GM23338 (cell line): Measurements from ENCODE around the gene ETV6. TPM values are rescaled to one million over a fixed set of nuclear protein-coding genes. Genes with fewer than 3 reads are reported as not detected.

Experiments
- ATAC-seq: fragments of 200-7000 bp; cut with Tn5 transposase; 3 replicates; pipeline ENCODE4 v1.9.1; 2020
- DNase-seq: peaks from one replicate; pipeline ENCODE4 v3.0.0-alpha.2; 2015; ENCODE audit warnings: low spot score
- H2AFZ ChIP-seq: fragments of 200-600 bp; sonication (generic); 2 replicates; pipeline ENCODE4 v1.8.0; 2016; ENCODE audit warnings: antibody characterized with exemption, mild to moderate bottlenecking, moderate library complexity
- H3F3A ChIP-seq: fragments of 200-600 bp; sonication (generic); replicated peaks from 2 replicates; pipeline ENCODE4 v1.8.0; 2017; ENCODE audit warnings: antibody characterized with exemption, mixed run types, low read depth
- H3K27ac ChIP-seq: fragments of 200-600 bp; sonication (generic); 2 replicates; pipeline ENCODE4 v1.6.1; 2016; ENCODE audit warnings: low read depth
- H3K27me3 ChIP-seq: fragments of 200-600 bp; sonication (generic); 2 replicates; pipeline ENCODE4 v1.8.0; 2016; ENCODE audit warnings: mild to moderate bottlenecking, mixed run types, moderate library complexity; ENCODE audit not compliant: insufficient read depth
- H3K36me3 ChIP-seq: fragments of 200-600 bp; sonication (generic); 2 replicates; pipeline ENCODE4 v1.8.0; 2016; ENCODE audit warnings: mild to moderate bottlenecking; ENCODE audit not compliant: insufficient read depth
- H3K4me1 ChIP-seq: fragments of 200-600 bp; sonication (generic); 2 replicates; pipeline ENCODE4 v1.8.0; 2016; ENCODE audit warnings: mild to moderate bottlenecking, moderate library complexity; ENCODE audit not compliant: insufficient read depth
- H3K4me2 ChIP-seq: fragments of 200-600 bp; sonication (generic); 2 replicates; pipeline ENCODE4 v1.7.1; 2017; ENCODE audit warnings: mixed run types
- H3K4me3 ChIP-seq: fragments of 200-600 bp; sonication (generic); 2 replicates; pipeline ENCODE4 v1.6.1; 2016; ENCODE audit warnings: mixed run types
- H3K79me2 ChIP-seq: fragments of 200-600 bp; sonication (generic); replicated peaks from 2 replicates; pipeline ENCODE4 v1.8.0; 2017; ENCODE audit warnings: mild to moderate bottlenecking; ENCODE audit not compliant: insufficient read depth
- H3K9me2 ChIP-seq: fragments of 200-600 bp; sonication (generic); 2 replicates; pipeline ENCODE4 v1.8.0; 2017; ENCODE audit not compliant: insufficient read depth
- H4K20me1 ChIP-seq: fragments of 200-600 bp; sonication (generic); replicated peaks from 2 replicates; pipeline ENCODE4 v1.8.0; 2017; ENCODE audit warnings: mild to moderate bottlenecking; ENCODE audit not compliant: insufficient read depth
- H3K27ac Mint-ChIP-seq: 2 replicates; pipeline ENCODE4 v1.8.0; 2020; ENCODE audit warnings: inconsistent platforms, mild to moderate bottlenecking, moderate library complexity, mixed read lengths
- H3K27me3 Mint-ChIP-seq: 3 replicates; pipeline ENCODE4 v1.8.0; 2022; ENCODE audit warnings: low read depth, mild to moderate bottlenecking, moderate library complexity, mixed read lengths, inconsistent platforms; ENCODE audit not compliant: insufficient read depth, poor library complexity
- H3K36me3 Mint-ChIP-seq: 3 replicates; pipeline ENCODE4 v1.8.0; 2021; ENCODE audit warnings: low read depth, mild to moderate bottlenecking, inconsistent platforms, moderate library complexity, mixed read lengths
- H3K4me1 Mint-ChIP-seq: 3 replicates; pipeline ENCODE4 v1.8.0; 2020; ENCODE audit warnings: mild to moderate bottlenecking, inconsistent platforms, mixed read lengths
- H3K4me3 Mint-ChIP-seq: 3 replicates; pipeline ENCODE4 v1.8.0; 2021; ENCODE audit warnings: moderate library complexity, mild to moderate bottlenecking, inconsistent platforms, mixed read lengths
- H3K9me3 Mint-ChIP-seq: 3 replicates; pipeline ENCODE4 v1.8.0; 2020; ENCODE audit warnings: moderate library complexity, mild to moderate bottlenecking, inconsistent platforms, mixed read lengths
- CREB1 ChIP-seq: fragments of 250-450 bp; sonication (Bioruptor Pico); IDR thresholded peaks from 2 replicates; pipeline ENCODE4 v1.5.0; 2020; ENCODE audit warnings: low read depth, mild to moderate bottlenecking, moderate library complexity
- EZH2 ChIP-seq: fragments of 200-600 bp; sonication (generic); IDR thresholded peaks from one replicate; pipeline ENCODE4 v1.8.0; 2017; ENCODE audit warnings: antibody characterized with exemption, mild to moderate bottlenecking, low read depth; ENCODE audit not compliant: unreplicated experiment
- EZH2phosphoT487 ChIP-seq: fragments of 200-600 bp; sonication (generic); IDR thresholded peaks from one replicate; pipeline ENCODE4 v1.8.1; 2018; ENCODE audit warnings: antibody characterized with exemption; ENCODE audit not compliant: unreplicated experiment
- JUNB ChIP-seq: IDR thresholded peaks from one replicate; pipeline ENCODE4 v1.6.1; 2016; ENCODE audit warnings: antibody characterized with exemption; ENCODE audit not compliant: unreplicated experiment
- NANOG ChIP-seq: IDR thresholded peaks from 2 replicates; pipeline ENCODE4 v1.6.1; 2016; ENCODE audit warnings: antibody characterized with exemption, borderline replicate concordance
- POLR2AphosphoS5 ChIP-seq: IDR thresholded peaks from 2 replicates; pipeline ENCODE4 v1.6.1; 2016; ENCODE audit warnings: antibody characterized with exemption, low read depth
- STAT1 ChIP-seq: IDR thresholded peaks from one replicate; pipeline ENCODE4 v1.6.1; 2016; ENCODE audit warnings: antibody characterized with exemption; ENCODE audit not compliant: unreplicated experiment
- ZNF114 ChIP-seq: fragments of 250-450 bp; sonication (Bioruptor Pico); IDR thresholded peaks from 2 replicates; pipeline ENCODE4 v1.5.0; 2020; ENCODE audit warnings: mild to moderate bottlenecking, moderate library complexity
- ZNF331 ChIP-seq: fragments of 250-450 bp; sonication (Bioruptor Pico); IDR thresholded peaks from 2 replicates; pipeline ENCODE4 v1.5.0; 2020; ENCODE audit warnings: low read depth, mild to moderate bottlenecking, moderate library complexity
- polyA plus RNA-seq: library from polyadenylated mRNA; unstranded; fragments of >200 nt; fragmentation: Nextera tagmentation; extraction: Ambion mirVana; gene quantifications from 2 replicates; pipeline ENCODE4 v1.2.1, GENCODE V29; 2016
- total RNA-seq: library from RNA; depleted of rRNA; stranded (reverse); fragments of >200 nt; shearing (Covaris generic); gene quantifications from 2 replicates; pipeline ENCODE4 v1.2.3, GENCODE V29; 2014
- TF ChIP-seq, protein P1 (sequence below): IDR thresholded peaks from one replicate; pipeline ENCODE4 v1.6.1; 2018; ENCODE audit warnings: antibody characterized with exemption; ENCODE audit not compliant: unreplicated experiment
- TF ChIP-seq, protein P2 (sequence below): fragments of 250-450 bp; sonication (Bioruptor Pico); IDR thresholded peaks from 2 replicates; pipeline ENCODE4 v1.5.0; 2020; ENCODE audit warnings: mild to moderate bottlenecking, moderate library complexity
- TF ChIP-seq, protein P3 (sequence below), 2 experiments: fragments of 200-600 bp in 1 of 2; sonication (generic) in 1 of 2; conservative IDR thresholded peaks; 2 replicates each; pipeline versions ENCODE4 v1.5.1 to v1.6.1; 2016 to 2017; ENCODE audit warnings: antibody characterized with exemption in 2 of 2, low read depth in 2 of 2, mild to moderate bottlenecking in 2 of 2, moderate library complexity in 1 of 2
- TF ChIP-seq, protein P4 (sequence below): IDR thresholded peaks from 2 replicates; pipeline ENCODE4 v1.6.1; 2016; ENCODE audit warnings: antibody characterized with exemption

ETV6 gene
- total and polyA plus RNA-seq, 2 experiments from 2014 or later, result 7.5 to 15.1 TPM

DNA sequence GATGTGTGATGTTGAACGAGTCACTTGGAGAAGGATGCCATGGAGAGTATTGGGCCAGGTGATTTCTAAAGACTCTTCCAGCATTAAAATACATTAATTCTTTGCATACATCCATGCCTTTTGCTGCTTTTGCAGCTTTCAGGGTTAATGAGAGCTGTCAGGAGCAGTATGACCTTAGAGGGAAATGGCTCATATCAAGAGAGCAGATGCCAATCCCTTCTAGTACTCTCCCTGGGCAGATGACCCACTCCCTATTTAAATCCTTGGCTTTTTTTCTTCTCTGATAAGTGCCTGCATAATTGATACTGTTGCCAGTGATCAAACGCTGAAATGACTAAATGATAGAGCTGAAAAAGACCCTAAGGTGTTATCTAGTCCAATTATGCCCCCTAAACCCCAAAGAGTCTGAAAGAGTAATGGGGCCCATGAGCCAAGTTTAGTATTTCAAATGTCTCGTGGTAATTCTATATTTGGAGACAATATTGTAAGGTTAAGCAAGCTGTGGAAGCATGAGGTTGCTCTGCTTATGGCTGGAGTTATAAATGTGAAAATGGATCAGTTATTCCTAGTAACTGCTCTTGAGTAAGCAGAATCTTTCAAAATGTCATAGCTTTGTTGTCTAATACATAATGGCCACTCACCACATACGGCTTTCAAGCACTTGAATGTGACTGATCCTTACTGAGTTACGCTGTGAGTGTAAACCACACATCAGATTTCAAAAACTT, 137.3 kb downstream of the ETV6 start:
- peaks cover 12% of the 10 kb centered on the region; the same call in 1 of the 2 replicates for H3K79me2 ChIP-seq
- no peaks in the 10 kb centered on the region for H3K27me3 ChIP-seq
- H3K4me3 ChIP-seq, result no peak overlapping the region
- Mint-ChIP-seq H3K27me3 (no peaks in the 10 kb centered on the region), H3K4me3 (no peak overlapping the region), H3K36me3 (no peaks in the 10 kb centered on the region; the same call in 2 of the 3 replicates), H3K9me3 (no peaks in the 10 kb centered on the region), H3K27ac (no peak overlapping the region), H3K4me1 (peaks cover 29% of the 10 kb centered on the region)
- ATAC-seq (no peak), DNase-seq (no peak)
- no peaks in the 10 kb centered on the region for H3F3A ChIP-seq
- H3K27ac ChIP-seq, result no peak overlapping the region
- no peaks in the 10 kb centered on the region for H4K20me1 ChIP-seq
- H3K9me2 ChIP-seq, result no peaks in the 10 kb centered on the region
- no peak overlapping the region for H2AFZ ChIP-seq
- H3K4me2 ChIP-seq, result no peak overlapping the region
- H3K4me1 ChIP-seq, result peaks cover 15% of the 10 kb centered on the region
- TF ChIP-seq CREB1 (CRISPR knock-in tag), result no peak
- no peak for TF ChIP-seq JUNB
- TF ChIP-seq, protein P1, sequence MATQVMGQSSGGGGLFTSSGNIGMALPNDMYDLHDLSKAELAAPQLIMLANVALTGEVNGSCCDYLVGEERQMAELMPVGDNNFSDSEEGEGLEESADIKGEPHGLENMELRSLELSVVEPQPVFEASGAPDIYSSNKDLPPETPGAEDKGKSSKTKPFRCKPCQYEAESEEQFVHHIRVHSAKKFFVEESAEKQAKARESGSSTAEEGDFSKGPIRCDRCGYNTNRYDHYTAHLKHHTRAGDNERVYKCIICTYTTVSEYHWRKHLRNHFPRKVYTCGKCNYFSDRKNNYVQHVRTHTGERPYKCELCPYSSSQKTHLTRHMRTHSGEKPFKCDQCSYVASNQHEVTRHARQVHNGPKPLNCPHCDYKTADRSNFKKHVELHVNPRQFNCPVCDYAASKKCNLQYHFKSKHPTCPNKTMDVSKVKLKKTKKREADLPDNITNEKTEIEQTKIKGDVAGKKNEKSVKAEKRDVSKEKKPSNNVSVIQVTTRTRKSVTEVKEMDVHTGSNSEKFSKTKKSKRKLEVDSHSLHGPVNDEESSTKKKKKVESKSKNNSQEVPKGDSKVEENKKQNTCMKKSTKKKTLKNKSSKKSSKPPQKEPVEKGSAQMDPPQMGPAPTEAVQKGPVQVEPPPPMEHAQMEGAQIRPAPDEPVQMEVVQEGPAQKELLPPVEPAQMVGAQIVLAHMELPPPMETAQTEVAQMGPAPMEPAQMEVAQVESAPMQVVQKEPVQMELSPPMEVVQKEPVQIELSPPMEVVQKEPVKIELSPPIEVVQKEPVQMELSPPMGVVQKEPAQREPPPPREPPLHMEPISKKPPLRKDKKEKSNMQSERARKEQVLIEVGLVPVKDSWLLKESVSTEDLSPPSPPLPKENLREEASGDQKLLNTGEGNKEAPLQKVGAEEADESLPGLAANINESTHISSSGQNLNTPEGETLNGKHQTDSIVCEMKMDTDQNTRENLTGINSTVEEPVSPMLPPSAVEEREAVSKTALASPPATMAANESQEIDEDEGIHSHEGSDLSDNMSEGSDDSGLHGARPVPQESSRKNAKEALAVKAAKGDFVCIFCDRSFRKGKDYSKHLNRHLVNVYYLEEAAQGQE, result no peak
- TF ChIP-seq, protein P2, sequence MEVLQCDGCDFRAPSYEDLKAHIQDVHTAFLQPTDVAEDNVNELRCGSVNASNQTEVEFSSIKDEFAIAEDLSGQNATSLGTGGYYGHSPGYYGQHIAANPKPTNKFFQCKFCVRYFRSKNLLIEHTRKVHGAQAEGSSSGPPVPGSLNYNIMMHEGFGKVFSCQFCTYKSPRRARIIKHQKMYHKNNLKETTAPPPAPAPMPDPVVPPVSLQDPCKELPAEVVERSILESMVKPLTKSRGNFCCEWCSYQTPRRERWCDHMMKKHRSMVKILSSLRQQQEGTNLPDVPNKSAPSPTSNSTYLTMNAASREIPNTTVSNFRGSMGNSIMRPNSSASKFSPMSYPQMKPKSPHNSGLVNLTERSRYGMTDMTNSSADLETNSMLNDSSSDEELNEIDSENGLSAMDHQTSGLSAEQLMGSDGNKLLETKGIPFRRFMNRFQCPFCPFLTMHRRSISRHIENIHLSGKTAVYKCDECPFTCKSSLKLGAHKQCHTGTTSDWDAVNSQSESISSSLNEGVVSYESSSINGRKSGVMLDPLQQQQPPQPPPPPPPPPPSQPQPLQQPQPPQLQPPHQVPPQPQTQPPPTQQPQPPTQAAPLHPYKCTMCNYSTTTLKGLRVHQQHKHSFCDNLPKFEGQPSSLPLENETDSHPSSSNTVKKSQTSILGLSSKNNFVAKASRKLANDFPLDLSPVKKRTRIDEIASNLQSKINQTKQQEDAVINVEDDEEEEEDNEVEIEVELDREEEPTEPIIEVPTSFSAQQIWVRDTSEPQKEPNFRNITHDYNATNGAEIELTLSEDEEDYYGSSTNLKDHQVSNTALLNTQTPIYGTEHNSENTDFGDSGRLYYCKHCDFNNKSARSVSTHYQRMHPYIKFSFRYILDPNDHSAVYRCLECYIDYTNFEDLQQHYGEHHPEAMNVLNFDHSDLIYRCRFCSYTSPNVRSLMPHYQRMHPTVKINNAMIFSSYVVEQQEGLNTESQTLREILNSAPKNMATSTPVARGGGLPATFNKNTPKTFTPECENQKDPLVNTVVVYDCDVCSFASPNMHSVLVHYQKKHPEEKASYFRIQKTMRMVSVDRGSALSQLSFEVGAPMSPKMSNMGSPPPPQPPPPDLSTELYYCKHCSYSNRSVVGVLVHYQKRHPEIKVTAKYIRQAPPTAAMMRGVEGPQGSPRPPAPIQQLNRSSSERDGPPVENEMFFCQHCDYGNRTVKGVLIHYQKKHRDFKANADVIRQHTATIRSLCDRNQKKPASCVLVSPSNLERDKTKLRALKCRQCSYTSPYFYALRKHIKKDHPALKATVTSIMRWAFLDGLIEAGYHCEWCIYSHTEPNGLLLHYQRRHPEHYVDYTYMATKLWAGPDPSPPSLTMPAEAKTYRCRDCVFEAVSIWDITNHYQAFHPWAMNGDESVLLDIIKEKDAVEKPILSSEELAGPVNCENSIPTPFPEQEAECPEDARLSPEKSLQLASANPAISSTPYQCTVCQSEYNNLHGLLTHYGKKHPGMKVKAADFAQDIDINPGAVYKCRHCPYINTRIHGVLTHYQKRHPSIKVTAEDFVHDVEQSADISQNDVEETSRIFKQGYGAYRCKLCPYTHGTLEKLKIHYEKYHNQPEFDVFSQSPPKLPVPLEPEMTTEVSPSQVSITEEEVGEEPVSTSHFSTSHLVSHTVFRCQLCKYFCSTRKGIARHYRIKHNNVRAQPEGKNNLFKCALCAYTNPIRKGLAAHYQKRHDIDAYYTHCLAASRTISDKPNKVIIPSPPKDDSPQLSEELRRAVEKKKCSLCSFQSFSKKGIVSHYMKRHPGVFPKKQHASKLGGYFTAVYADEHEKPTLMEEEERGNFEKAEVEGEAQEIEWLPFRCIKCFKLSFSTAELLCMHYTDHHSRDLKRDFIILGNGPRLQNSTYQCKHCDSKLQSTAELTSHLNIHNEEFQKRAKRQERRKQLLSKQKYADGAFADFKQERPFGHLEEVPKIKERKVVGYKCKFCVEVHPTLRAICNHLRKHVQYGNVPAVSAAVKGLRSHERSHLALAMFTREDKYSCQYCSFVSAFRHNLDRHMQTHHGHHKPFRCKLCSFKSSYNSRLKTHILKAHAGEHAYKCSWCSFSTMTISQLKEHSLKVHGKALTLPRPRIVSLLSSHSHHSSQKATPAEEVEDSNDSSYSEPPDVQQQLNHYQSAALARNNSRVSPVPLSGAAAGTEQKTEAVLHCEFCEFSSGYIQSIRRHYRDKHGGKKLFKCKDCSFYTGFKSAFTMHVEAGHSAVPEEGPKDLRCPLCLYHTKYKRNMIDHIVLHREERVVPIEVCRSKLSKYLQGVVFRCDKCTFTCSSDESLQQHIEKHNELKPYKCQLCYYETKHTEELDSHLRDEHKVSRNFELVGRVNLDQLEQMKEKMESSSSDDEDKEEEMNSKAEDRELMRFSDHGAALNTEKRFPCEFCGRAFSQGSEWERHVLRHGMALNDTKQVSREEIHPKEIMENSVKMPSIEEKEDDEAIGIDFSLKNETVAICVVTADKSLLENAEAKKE (CRISPR knock-in tag), result no peak
- TF ChIP-seq, protein P3, sequence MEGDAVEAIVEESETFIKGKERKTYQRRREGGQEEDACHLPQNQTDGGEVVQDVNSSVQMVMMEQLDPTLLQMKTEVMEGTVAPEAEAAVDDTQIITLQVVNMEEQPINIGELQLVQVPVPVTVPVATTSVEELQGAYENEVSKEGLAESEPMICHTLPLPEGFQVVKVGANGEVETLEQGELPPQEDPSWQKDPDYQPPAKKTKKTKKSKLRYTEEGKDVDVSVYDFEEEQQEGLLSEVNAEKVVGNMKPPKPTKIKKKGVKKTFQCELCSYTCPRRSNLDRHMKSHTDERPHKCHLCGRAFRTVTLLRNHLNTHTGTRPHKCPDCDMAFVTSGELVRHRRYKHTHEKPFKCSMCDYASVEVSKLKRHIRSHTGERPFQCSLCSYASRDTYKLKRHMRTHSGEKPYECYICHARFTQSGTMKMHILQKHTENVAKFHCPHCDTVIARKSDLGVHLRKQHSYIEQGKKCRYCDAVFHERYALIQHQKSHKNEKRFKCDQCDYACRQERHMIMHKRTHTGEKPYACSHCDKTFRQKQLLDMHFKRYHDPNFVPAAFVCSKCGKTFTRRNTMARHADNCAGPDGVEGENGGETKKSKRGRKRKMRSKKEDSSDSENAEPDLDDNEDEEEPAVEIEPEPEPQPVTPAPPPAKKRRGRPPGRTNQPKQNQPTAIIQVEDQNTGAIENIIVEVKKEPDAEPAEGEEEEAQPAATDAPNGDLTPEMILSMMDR (conservative IDR thresholded peaks at IDR 0.05; ENCODE audit: low read depth in 2 of 2), result no peak
- no peak for TF ChIP-seq NANOG
- TF ChIP-seq POLR2AphosphoS5, result no peak
- no peak for TF ChIP-seq EZH2phosphoT487
- no peak for TF ChIP-seq EZH2
- TF ChIP-seq ZNF114 (CRISPR knock-in tag), result no peak
- TF ChIP-seq ZNF331 (CRISPR knock-in tag), result no peak
- TF ChIP-seq, protein P4, sequence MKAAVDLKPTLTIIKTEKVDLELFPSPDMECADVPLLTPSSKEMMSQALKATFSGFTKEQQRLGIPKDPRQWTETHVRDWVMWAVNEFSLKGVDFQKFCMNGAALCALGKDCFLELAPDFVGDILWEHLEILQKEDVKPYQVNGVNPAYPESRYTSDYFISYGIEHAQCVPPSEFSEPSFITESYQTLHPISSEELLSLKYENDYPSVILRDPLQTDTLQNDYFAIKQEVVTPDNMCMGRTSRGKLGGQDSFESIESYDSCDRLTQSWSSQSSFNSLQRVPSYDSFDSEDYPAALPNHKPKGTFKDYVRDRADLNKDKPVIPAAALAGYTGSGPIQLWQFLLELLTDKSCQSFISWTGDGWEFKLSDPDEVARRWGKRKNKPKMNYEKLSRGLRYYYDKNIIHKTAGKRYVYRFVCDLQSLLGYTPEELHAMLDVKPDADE, result no peak
- TF ChIP-seq STAT1, result no peak
- no peaks in the 10 kb centered on the region for H3K36me3 ChIP-seq
